Panc1 (cell line): Measurements from ENCODE around the gene MINDY4. TPM values are rescaled to one million over a fixed set of nuclear protein-coding genes. Genes with fewer than 3 reads are reported as not detected.

Experiments
- ATAC-seq: fragments of 200-7000 bp; cut with Tn5 transposase; 2 replicates; pipeline ENCODE4 v1.9.1; 2020; ENCODE audit warnings: mild to moderate bottlenecking, moderate library complexity
- BruUV-seq: library from RNA; stranded (reverse); fragments of 400-500 nt; replicated peaks from 2 replicates; lab custom pipeline; 2021; lab: Mats Ljungman, UMichigan
- CTCF ChIA-PET: fragments of 300-600 bp; sonication (Branson Sonifier 250); formaldehyde crosslinking; loops from one replicate; lab custom pipeline; 2022; ENCODE audit warnings: antibody characterized with exemption; lab: Charles Lee
- POLR2A ChIA-PET: fragments of 300-600 bp; sonication (Branson Sonifier 250); formaldehyde crosslinking; loops from one replicate; lab custom pipeline; 2022; ENCODE audit warnings: antibody characterized with exemption; lab: Charles Lee
- DNase-seq: peaks from one replicate; pipeline ENCODE4 v3.0.0-alpha.2; 2010; ENCODE audit warnings: low read depth, low spot score
- H3K27ac ChIP-seq: 2 replicates; pipeline ENCODE4 v1.5.1; 2011; ENCODE audit warnings: mild to moderate bottlenecking, low read length, inconsistent platforms
- H3K27me3 ChIP-seq: fragments of 200-500 bp; sonication (Bioruptor generic); 2 replicates; pipeline ENCODE4 v1.6.0; 2014; ENCODE audit warnings: low read length, inconsistent platforms; ENCODE audit not compliant: control insufficient read depth, insufficient read depth
- H3K36me3 ChIP-seq: fragments of 200-500 bp; sonication (Bioruptor generic); 2 replicates; pipeline ENCODE4 v1.5.1; 2014; ENCODE audit warnings: inconsistent platforms, mild to moderate bottlenecking, low read length, moderate library complexity; ENCODE audit not compliant: control insufficient read depth, insufficient read depth
- H3K4me1 ChIP-seq: 2 replicates; pipeline ENCODE4 v1.5.1; 2011; ENCODE audit warnings: inconsistent platforms, mild to moderate bottlenecking, low read length, moderate library complexity; ENCODE audit not compliant: control insufficient read depth, insufficient read depth
- H3K4me3 ChIP-seq, 2 experiments: 2 replicates each; pipeline ENCODE4 v1.5.1; 2011 to 2012; ENCODE audit warnings: low read depth in 2 of 2, low read length in 2 of 2, mild to moderate bottlenecking in 2 of 2, inconsistent platforms in 1 of 2, moderate library complexity in 1 of 2
- H3K9me3 ChIP-seq: fragments of 200-500 bp; sonication (Bioruptor generic); 2 replicates; pipeline ENCODE4 v1.5.1; 2014; ENCODE audit warnings: low read depth, mild to moderate bottlenecking, inconsistent platforms, low read length, moderate library complexity; ENCODE audit not compliant: control insufficient read depth, insufficient read depth
- POLR2AphosphoS5 ChIP-seq: IDR thresholded peaks from 2 replicates; pipeline ENCODE4 v1.6.1; 2012; ENCODE audit warnings: mild to moderate bottlenecking, low read depth, low read length, moderate library complexity
- SIN3A ChIP-seq: IDR thresholded peaks from 2 replicates; pipeline ENCODE4 v1.6.1; 2012; ENCODE audit warnings: low read depth, mild to moderate bottlenecking, low read length, moderate library complexity, borderline replicate concordance; ENCODE audit not compliant: insufficient read depth
- TCF7L2 ChIP-seq: IDR thresholded peaks from 2 replicates; pipeline ENCODE4 v1.6.1; 2011; ENCODE audit warnings: mild to moderate bottlenecking, low read depth, low read length, inconsistent platforms
- in situ Hi-C: cut with HindIII; loops from 2 replicates; pipeline ENCODE4 v1.10.0; 2016; ENCODE audit warnings: low sequenced_read_pairs, low pct_unique_long_range_greater_than_20kb
- intact Hi-C: fragments of 100-400 bp; cut with micrococcal nuclease; formaldehyde crosslinking; loops from one replicate; pipeline ENCODE4 v1.10.0; 2022; ENCODE audit not compliant: unreplicated experiment
- total RNA-seq: library from RNA; stranded (reverse); gene quantifications from one replicate; pipeline ENCODE4 v1.2.1, GENCODE V29; 2021; ENCODE audit not compliant: unreplicated experiment
- TF ChIP-seq, protein P1 (sequence below): fragments of 450-650 bp; IDR thresholded peaks from 2 replicates; pipeline ENCODE4 v1.5.1; 2017; ENCODE audit warnings: mild to moderate bottlenecking
- TF ChIP-seq, protein P2 (sequence below), 2 experiments: IDR thresholded peaks; 2 replicates each; pipeline ENCODE4 v1.6.1; 2011 to 2012; ENCODE audit warnings: low read depth in 2 of 2, control low read depth in 1 of 2, low read length in 1 of 2, mild to moderate bottlenecking in 1 of 2, moderate library complexity in 1 of 2; ENCODE audit not compliant: insufficient read depth in 1 of 2

The MINDY4 gene
- total RNA-seq, 1 experiment from 2014 or later: 6.2 TPM

DNA sequence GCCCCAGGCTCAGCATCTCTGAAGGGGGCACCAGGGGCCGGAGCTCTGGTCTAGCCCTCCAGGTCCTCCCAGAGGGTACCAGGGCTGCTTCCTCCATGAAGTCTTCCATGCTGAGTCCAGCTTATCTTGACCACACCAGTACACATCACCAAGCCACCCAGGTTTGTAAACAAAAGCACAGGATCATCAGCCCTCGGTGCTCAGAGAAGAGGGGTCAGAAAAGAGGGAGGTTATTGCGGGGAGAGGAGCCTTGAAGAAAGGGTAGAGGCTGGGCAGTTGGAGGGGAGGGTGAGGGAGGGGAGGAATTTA, 164.3 kb downstream of the MINDY4 start:
- no peaks in the 10 kb centered on the region for H3K4me1 ChIP-seq
- intact Hi-C loops (loop anchor here (5.0 kb wide), 1 partner anchor 187 kb away; no protein-coding TSS in a partner anchor), in situ Hi-C loops (no loop called here)
- no peak overlapping the region for H3K4me3 ChIP-seq
- CTCF ChIA-PET: interaction anchor here (1.1 kb wide), 1 partner anchor 43 kb away, joined by 3 read pairs; no protein-coding TSS in a partner anchor
- H3K36me3 ChIP-seq: no peaks in the 10 kb centered on the region
- DNase-seq: no peak
- no peak overlapping the region for H3K27ac ChIP-seq
- H3K27me3 ChIP-seq: peaks cover 8% of the 10 kb centered on the region
- TF ChIP-seq, protein P1, sequence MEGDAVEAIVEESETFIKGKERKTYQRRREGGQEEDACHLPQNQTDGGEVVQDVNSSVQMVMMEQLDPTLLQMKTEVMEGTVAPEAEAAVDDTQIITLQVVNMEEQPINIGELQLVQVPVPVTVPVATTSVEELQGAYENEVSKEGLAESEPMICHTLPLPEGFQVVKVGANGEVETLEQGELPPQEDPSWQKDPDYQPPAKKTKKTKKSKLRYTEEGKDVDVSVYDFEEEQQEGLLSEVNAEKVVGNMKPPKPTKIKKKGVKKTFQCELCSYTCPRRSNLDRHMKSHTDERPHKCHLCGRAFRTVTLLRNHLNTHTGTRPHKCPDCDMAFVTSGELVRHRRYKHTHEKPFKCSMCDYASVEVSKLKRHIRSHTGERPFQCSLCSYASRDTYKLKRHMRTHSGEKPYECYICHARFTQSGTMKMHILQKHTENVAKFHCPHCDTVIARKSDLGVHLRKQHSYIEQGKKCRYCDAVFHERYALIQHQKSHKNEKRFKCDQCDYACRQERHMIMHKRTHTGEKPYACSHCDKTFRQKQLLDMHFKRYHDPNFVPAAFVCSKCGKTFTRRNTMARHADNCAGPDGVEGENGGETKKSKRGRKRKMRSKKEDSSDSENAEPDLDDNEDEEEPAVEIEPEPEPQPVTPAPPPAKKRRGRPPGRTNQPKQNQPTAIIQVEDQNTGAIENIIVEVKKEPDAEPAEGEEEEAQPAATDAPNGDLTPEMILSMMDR: no peak
- no peak for TF ChIP-seq TCF7L2
- TF ChIP-seq, protein P2, sequence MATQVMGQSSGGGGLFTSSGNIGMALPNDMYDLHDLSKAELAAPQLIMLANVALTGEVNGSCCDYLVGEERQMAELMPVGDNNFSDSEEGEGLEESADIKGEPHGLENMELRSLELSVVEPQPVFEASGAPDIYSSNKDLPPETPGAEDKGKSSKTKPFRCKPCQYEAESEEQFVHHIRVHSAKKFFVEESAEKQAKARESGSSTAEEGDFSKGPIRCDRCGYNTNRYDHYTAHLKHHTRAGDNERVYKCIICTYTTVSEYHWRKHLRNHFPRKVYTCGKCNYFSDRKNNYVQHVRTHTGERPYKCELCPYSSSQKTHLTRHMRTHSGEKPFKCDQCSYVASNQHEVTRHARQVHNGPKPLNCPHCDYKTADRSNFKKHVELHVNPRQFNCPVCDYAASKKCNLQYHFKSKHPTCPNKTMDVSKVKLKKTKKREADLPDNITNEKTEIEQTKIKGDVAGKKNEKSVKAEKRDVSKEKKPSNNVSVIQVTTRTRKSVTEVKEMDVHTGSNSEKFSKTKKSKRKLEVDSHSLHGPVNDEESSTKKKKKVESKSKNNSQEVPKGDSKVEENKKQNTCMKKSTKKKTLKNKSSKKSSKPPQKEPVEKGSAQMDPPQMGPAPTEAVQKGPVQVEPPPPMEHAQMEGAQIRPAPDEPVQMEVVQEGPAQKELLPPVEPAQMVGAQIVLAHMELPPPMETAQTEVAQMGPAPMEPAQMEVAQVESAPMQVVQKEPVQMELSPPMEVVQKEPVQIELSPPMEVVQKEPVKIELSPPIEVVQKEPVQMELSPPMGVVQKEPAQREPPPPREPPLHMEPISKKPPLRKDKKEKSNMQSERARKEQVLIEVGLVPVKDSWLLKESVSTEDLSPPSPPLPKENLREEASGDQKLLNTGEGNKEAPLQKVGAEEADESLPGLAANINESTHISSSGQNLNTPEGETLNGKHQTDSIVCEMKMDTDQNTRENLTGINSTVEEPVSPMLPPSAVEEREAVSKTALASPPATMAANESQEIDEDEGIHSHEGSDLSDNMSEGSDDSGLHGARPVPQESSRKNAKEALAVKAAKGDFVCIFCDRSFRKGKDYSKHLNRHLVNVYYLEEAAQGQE (IDR thresholded peaks at IDR 0.05; ENCODE audit: insufficient read depth in 1 of 2, low read depth in 2 of 2, low read length in 1 of 2): no peak
- no peak for TF ChIP-seq POLR2AphosphoS5
- no peak for TF ChIP-seq SIN3A
- ATAC-seq: no peak
- POLR2A ChIA-PET: no interaction called here
- no TSS peak for BruUV-seq
- no peaks in the 10 kb centered on the region for H3K9me3 ChIP-seq

DNA sequence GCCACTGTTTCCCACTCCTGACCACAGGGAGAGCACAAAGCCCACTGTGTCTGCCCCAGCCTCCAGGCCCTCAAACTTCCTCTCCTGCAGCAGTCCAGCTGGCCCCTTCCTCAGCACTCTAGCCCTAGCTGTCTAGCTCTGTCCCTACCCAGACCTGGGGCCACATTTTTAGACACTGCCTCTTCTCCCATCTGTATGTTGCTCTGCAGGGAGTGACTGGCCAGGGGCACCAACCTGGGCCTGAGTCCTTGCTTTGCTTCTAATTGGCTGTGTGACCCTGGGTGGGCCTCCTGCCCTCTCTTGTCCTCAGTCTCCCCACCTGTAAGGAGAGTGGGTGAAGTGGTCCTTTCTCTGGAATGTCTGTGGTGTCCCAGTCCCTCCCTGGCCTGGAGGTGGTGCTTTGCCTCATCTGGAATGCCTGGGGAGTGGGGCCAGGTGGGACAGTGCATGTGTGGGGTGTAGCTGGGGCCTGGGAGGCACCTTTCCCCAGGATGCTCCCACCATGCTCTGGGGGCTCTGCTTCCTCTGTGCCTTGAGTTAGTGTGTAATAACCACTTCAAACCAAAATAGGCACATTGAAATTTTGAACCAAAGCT, 165.5 kb downstream of the MINDY4 start:
- no peak for ATAC-seq
- in situ Hi-C loops: no loop called here
- H3K4me3 ChIP-seq: no peak overlapping the region
- no peak overlapping the region for H3K27ac ChIP-seq
- ChIA-PET CTCF (interaction anchor here (0.6 kb wide), 1 partner anchor 210 kb away, joined by 3 read pairs; no protein-coding TSS in a partner anchor), POLR2A (no interaction called here)
- H3K4me1 ChIP-seq: no peaks in the 10 kb centered on the region
- no TSS peak for BruUV-seq
- no peaks in the 10 kb centered on the region for H3K9me3 ChIP-seq
- H3K36me3 ChIP-seq: no peaks in the 10 kb centered on the region
- intact Hi-C loops: loop anchor here (5.0 kb wide), 1 partner anchor 186 kb away; no protein-coding TSS in a partner anchor
- DNase-seq: no peak
- H3K27me3 ChIP-seq: peaks cover 12% of the 10 kb centered on the region
- TF ChIP-seq, protein P1: no peak
- no peak for TF ChIP-seq SIN3A
- TF ChIP-seq, protein P2 (IDR thresholded peaks at IDR 0.05; ENCODE audit: insufficient read depth in 1 of 2, low read depth in 2 of 2, low read length in 1 of 2): no peak
- no peak for TF ChIP-seq TCF7L2
- TF ChIP-seq POLR2AphosphoS5: no peak
